ENCODE measurements around the gene NPRL2. TPM values are rescaled to one million over a fixed set of nuclear protein-coding genes. Genes with fewer than 3 reads are reported as not detected.

Gene NPRL2
- total and polyA plus RNA-seq, 2 of the 8 experiments (the other 6 are each of a cell fraction or from before 2014, with no cell fraction given): 28.4 to 51.4 TPM

DNA sequence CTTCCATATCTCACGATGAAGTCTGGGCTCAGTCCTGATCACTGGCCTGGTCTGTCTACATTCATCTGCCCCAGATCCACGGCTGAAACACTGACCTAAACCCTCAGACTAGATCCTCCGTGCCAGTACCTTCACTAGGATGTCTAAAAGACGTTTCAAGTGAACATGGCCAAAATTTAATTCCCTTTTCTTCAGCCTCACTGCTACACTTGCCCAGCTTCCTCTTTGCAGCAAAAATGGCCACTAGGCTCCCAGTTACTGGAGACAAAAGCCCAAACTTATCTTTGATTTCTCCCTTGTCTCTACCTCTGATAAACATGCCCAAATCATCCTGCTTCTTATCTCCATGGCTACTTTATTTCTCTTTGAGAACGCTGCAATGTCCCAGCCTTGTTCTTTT, 11.6 kb downstream of the NPRL2 start:
- Histone ChIP-seq H3K36me3 (ENCODE audit: control insufficient read depth in 2 of 4, insufficient read depth in 4 of 4, low read length in 3 of 4) (no peaks in the 10 kb centered on the region), H3K9me3 (ENCODE audit: insufficient read depth in 2 of 2, low read depth in 1 of 2, low read length in 1 of 2) (no peaks in the 10 kb centered on the region), H2AK5ac (ENCODE audit: low read depth, low read length) (peak overlapping the region; percentile 20; the same call in 1 of the 2 replicates), H3K79me2 (ENCODE audit: control insufficient read depth in 1 of 2, insufficient read depth in 2 of 2, low read length in 2 of 2) (peaks cover 0 to 25% of the 10 kb centered on the region in 2 experiments; a peak in 2 of 4 replicates), H3K4ac (replicated peaks; ENCODE audit: insufficient read length, low read depth, low read length) (no peak overlapping the region), H3K23ac (ENCODE audit: insufficient read length) (no peak overlapping the region), H2AFZ (ENCODE audit: low read length) (no peak overlapping the region), H2BK15ac (ENCODE audit: low read length) (peak overlapping the region; percentile 93; the same call in 1 of the 2 replicates), H3K23me2 (ENCODE audit: low read depth, low read length) (peaks cover 18% of the 10 kb centered on the region), H4K91ac (replicated peaks; ENCODE audit: insufficient read length, low read length) (no peak overlapping the region), H2BK12ac (ENCODE audit: low read depth, low read length) (no peak overlapping the region), H4K5ac (ENCODE audit: insufficient read length, low read depth, low read length) (no peak overlapping the region), H4K8ac (ENCODE audit: extremely low read depth, insufficient read depth, low read length) (no peak overlapping the region), H4K20me1 (replicated peaks in 1 of 2; ENCODE audit: control insufficient read depth in 1 of 2, insufficient read depth in 2 of 2, low read length in 2 of 2) (peaks cover 0 to 7% of the 10 kb centered on the region in 2 experiments), H2BK5ac (ENCODE audit: low read depth, low read length) (no peak overlapping the region), H2BK20ac (ENCODE audit: low read length) (no peak overlapping the region), H3K9ac (replicated peaks in 1 of 4; ENCODE audit: extremely low read depth in 1 of 4, low read depth in 3 of 4, low read length in 3 of 4) (no peak overlapping the region), H3K4me2 (ENCODE audit: insufficient read depth in 1 of 2, low read depth in 2 of 2, low read length in 2 of 2) (no peak overlapping the region; a peak in 1 of 4 replicates), H2BK120ac (replicated peaks; ENCODE audit: low read depth, low read length) (no peak overlapping the region), H3K18ac (ENCODE audit: extremely low read depth, low read length) (no peak overlapping the region), H3K14ac (ENCODE audit: insufficient read length) (no peak overlapping the region), H3K4me1 (replicated peaks in 1 of 4; ENCODE audit: control insufficient read depth in 3 of 4, insufficient read depth in 4 of 4, low read length in 3 of 4) (peaks cover 0 to 19% (median 14%) of the 10 kb centered on the region in 4 experiments; a peak in 5 of 7 replicates), H3K27ac (ENCODE audit: low read depth, low read length) (no peak overlapping the region), H3K79me1 (ENCODE audit: low read depth, low read length) (peaks cover 4% of the 10 kb centered on the region; the same call in 1 of the 2 replicates), H3K56ac (replicated peaks; ENCODE audit: insufficient read length, low read depth, low read length) (no peak overlapping the region), H3K27me3 (replicated peaks in 1 of 4; ENCODE audit: control insufficient read depth in 3 of 4, extremely low read depth in 1 of 4, insufficient read depth in 3 of 4, low read length in 3 of 4) (peaks cover 20 to 56% (median 43%) of the 10 kb centered on the region in 4 experiments), H3K4me3 (ENCODE audit: extremely low read depth in 1 of 4, insufficient read depth in 2 of 4, low read depth in 3 of 4, low read length in 4 of 4) (no peak overlapping the region)
- POLR2A ChIA-PET (ENCODE audit: partially characterized antibody): interaction anchor here (0.6 to 1.3 kb wide), 3 partner anchors 35 to 664 kb away, joined by 3 read pairs; no protein-coding TSS in a partner anchor
- no peak for FAIRE-seq
- 95% methylated on average over 5 of the region's 5 CpGs; no CpG with 5 or more reads in 1 of the 2 experiments for WGBS, 2 experiments (ENCODE audit: extremely low coverage in 1 of 2, insufficient coverage in 1 of 2, insufficient read length in 1 of 2, insufficient replicate concordance in 2 of 2, low coverage in 1 of 2, low lambda C conversion rate in 2 of 2, missing lambda C conversion rate in 1 of 2)
- CTCF ChIA-PET (ENCODE audit: partially characterized antibody): interaction anchor here (0.7 to 7.7 kb wide), 4 partner anchors 8 to 277 kb away, joined by 3 to 60 read pairs (median 12); partner anchors contain the start of gene HYAL2
- no peak for DNase-seq (ENCODE audit: low read depth in 1 of 2, low spot score in 2 of 2)
- TF ChIP-seq JUN (IDR thresholded peaks at IDR 0.05; ENCODE audit: low read depth, low read length) (no peak), BRCA1 (IDR thresholded peaks at IDR 0.05; ENCODE audit: low read depth, low read length) (no peak), SRF (IDR thresholded peaks at IDR 0.05; ENCODE audit: low read depth, low read length) (no peak), RFX5 (IDR thresholded peaks at IDR 0.05; ENCODE audit: borderline replicate concordance, low read depth, low read length) (no peak), KDM4A (IDR thresholded peaks at IDR 0.05; ENCODE audit: low read depth, low read length, severe bottlenecking) (no peak), GABPA (IDR thresholded peaks at IDR 0.05; ENCODE audit: borderline replicate concordance, insufficient read depth, low read length) (no peak), SAP30 (IDR thresholded peaks at IDR 0.05; ENCODE audit: insufficient read depth, insufficient replicate concordance, low read length) (no peak), HDAC6 (IDR thresholded peaks at IDR 0.05; ENCODE audit: low read depth, low read length) (no peak), TAF7 (optimal IDR thresholded peaks at IDR 0.05; ENCODE audit: borderline replicate concordance, low read depth, low read length) (no peak), SP1 (IDR thresholded peaks at IDR 0.05; ENCODE audit: low read depth, low read length) (no peak)
- TF ChIP-seq, protein P1, sequence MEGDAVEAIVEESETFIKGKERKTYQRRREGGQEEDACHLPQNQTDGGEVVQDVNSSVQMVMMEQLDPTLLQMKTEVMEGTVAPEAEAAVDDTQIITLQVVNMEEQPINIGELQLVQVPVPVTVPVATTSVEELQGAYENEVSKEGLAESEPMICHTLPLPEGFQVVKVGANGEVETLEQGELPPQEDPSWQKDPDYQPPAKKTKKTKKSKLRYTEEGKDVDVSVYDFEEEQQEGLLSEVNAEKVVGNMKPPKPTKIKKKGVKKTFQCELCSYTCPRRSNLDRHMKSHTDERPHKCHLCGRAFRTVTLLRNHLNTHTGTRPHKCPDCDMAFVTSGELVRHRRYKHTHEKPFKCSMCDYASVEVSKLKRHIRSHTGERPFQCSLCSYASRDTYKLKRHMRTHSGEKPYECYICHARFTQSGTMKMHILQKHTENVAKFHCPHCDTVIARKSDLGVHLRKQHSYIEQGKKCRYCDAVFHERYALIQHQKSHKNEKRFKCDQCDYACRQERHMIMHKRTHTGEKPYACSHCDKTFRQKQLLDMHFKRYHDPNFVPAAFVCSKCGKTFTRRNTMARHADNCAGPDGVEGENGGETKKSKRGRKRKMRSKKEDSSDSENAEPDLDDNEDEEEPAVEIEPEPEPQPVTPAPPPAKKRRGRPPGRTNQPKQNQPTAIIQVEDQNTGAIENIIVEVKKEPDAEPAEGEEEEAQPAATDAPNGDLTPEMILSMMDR (IDR thresholded peaks at IDR 0.05; ENCODE audit: control extremely low read depth in 1 of 3, insufficient read depth in 1 of 3, low read depth in 1 of 3, low read length in 3 of 3): no peak

All from H1 (cell line).